HG03139 (cell line): ENCODE results near the gene ITPA.
"Not testable (repeated sequence)": the region's sequence is repeated elsewhere in the genome, so short reads cannot be mapped to it uniquely, and the experiment has no call there.

Experiments
- ATAC-seq: cut with Tn5 transposase; IDR thresholded peaks from one replicate; pipeline ENCODE4 v1.9.1; 2021; ENCODE audit not compliant: unreplicated experiment

Gene ITPA

GRCh38 chr20:3172933-3173609 lies 36.2 kb upstream of the ITPA start, which contains the start of gene LZTS3:
Gene LZTS3, minus strand, starts transcription at chr20:3173549. Its CDS starts 6,386 bp downstream, at chr20:3167163.
- ATAC-seq: peak; percentile 32

GRCh38 chr20:3173610-3174441 lies 35.5 kb upstream of the ITPA start:
- peak; percentile 80 for ATAC-seq

GRCh38 chr20:3174442-3175261 lies 34.6 kb upstream of the ITPA start:
- no peak for ATAC-seq

GRCh38 chr20:3175270-3175669 lies 34.0 kb upstream of the ITPA start:
- no peak for ATAC-seq

GRCh38 chr20:3177746-3178485 lies 31.4 kb upstream of the ITPA start:
- no peak for ATAC-seq

GRCh38 chr20:3180319-3180718 lies 29.0 kb upstream of the ITPA start:
- no peak for ATAC-seq

- ATAC-seq: no peak
Observed at GRCh38 chr20:3181270-3181669, 28.0 kb upstream of the ITPA start.

GRCh38 chr20:3182429-3182828 lies 26.9 kb upstream of the ITPA start:
- ATAC-seq: not testable (repeated sequence)

- ATAC-seq: no peak
Observed at GRCh38 chr20:3183896-3184612, 25.2 kb upstream of the ITPA start.

GRCh38 chr20:3187861-3188260 lies 21.4 kb upstream of the ITPA start:
- not testable (repeated sequence) for ATAC-seq

GRCh38 chr20:3188823-3189413 lies 20.4 kb upstream of the ITPA start:
- ATAC-seq: no peak

GRCh38 chr20:3189561-3190131 lies 19.7 kb upstream of the ITPA start:
- no peak for ATAC-seq

- ATAC-seq: no peak
Observed at GRCh38 chr20:3190681-3191111, 18.6 kb upstream of the ITPA start.

GRCh38 chr20:3192226-3193015 lies 16.9 kb upstream of the ITPA start:
- no peak for ATAC-seq

GRCh38 chr20:3193806-3194616 lies 15.3 kb upstream of the ITPA start:
- ATAC-seq: no peak

GRCh38 chr20:3194617-3195280 lies 14.5 kb upstream of the ITPA start:
- ATAC-seq: no peak

GRCh38 chr20:3195590-3196237 lies 13.6 kb upstream of the ITPA start:
- no peak for ATAC-seq
